Measurements from ENCODE around the gene CHCHD4. TPM values are rescaled to one million over a fixed set of nuclear protein-coding genes. Genes with fewer than 3 reads are reported as not detected.

Gene CHCHD4
- total RNA-seq, 1 donor from 2014 or later, result 7.3 TPM

GRCh38 chr3:14126017-14126886, 1.6 kb upstream of the CHCHD4 start:
- Mint-ChIP-seq H3K4me3 (peak overlapping the region; percentile 100), H3K36me3 (peaks cover 20% of the 10 kb centered on the region), H3K27me3 (ENCODE audit: low read depth) (no peaks in the 10 kb centered on the region), H3K27ac (peak overlapping the region; percentile 100), H3K4me1 (peaks cover 41% of the 10 kb centered on the region), H3K9me3 (no peaks in the 10 kb centered on the region)
- no peak for DNase-seq (ENCODE audit: low spot score in 2 of 2, unreplicated experiment in 2 of 2)
- TF ChIP-seq CTCF (IDR thresholded peaks at IDR 0.05; ENCODE audit: unreplicated experiment), result no peak

GRCh38 chr3:14125193-14126016, 735 bp upstream of the CHCHD4 start:
- Mint-ChIP-seq H3K27ac (peak overlapping the region; percentile 100), H3K27me3 (ENCODE audit: low read depth) (no peaks in the 10 kb centered on the region), H3K4me3 (peak overlapping the region; percentile 100), H3K4me1 (peaks cover 45% of the 10 kb centered on the region), H3K36me3 (peaks cover 24% of the 10 kb centered on the region), H3K9me3 (no peaks in the 10 kb centered on the region)
- DNase-seq (ENCODE audit: low spot score in 2 of 2, unreplicated experiment in 2 of 2), result no peak
- TF ChIP-seq CTCF (IDR thresholded peaks at IDR 0.05; ENCODE audit: unreplicated experiment), result no peak

GRCh38 chr3:14124223-14124614, 451 bp downstream of the CHCHD4 start:
- Mint-ChIP-seq H3K27me3 (ENCODE audit: low read depth) (no peaks in the 10 kb centered on the region), H3K4me1 (peaks cover 45% of the 10 kb centered on the region), H3K27ac (peak overlapping the region; percentile 88), H3K9me3 (no peaks in the 10 kb centered on the region), H3K36me3 (peaks cover 24% of the 10 kb centered on the region), H3K4me3 (peak overlapping the region; percentile 100)
- no peak for TF ChIP-seq CTCF (IDR thresholded peaks at IDR 0.05; ENCODE audit: unreplicated experiment)
- no peak for DNase-seq (ENCODE audit: low spot score in 2 of 2, unreplicated experiment in 2 of 2)

GRCh38 chr3:14123308-14124222, 1.1 kb downstream of the CHCHD4 start:
- TF ChIP-seq CTCF (IDR thresholded peaks at IDR 0.05; ENCODE audit: unreplicated experiment), result no peak
- Mint-ChIP-seq H3K9me3 (no peaks in the 10 kb centered on the region), H3K27me3 (ENCODE audit: low read depth) (no peaks in the 10 kb centered on the region), H3K4me3 (peak overlapping the region; percentile 100), H3K4me1 (peaks cover 45% of the 10 kb centered on the region), H3K36me3 (peaks cover 19% of the 10 kb centered on the region), H3K27ac (peak overlapping the region; percentile 88)
- DNase-seq (ENCODE audit: low spot score in 2 of 2, unreplicated experiment in 2 of 2), result peak in 1 of 2 experiments; percentile 25

GRCh38 chr3:14122301-14122700, 2.4 kb downstream of the CHCHD4 start:
- H3K27me3 Mint-ChIP-seq (ENCODE audit: low read depth), result no peaks in the 10 kb centered on the region
- peaks cover 13% of the 10 kb centered on the region for H3K36me3 Mint-ChIP-seq
- peaks cover 42% of the 10 kb centered on the region for H3K4me1 Mint-ChIP-seq
- no peaks in the 10 kb centered on the region for H3K9me3 Mint-ChIP-seq
- TF ChIP-seq CTCF (IDR thresholded peaks at IDR 0.05; ENCODE audit: unreplicated experiment), result no peak
- no peak overlapping the region for H3K27ac Mint-ChIP-seq
- H3K4me3 Mint-ChIP-seq, result peak overlapping the region; percentile 1
- DNase-seq (ENCODE audit: low spot score in 2 of 2, unreplicated experiment in 2 of 2), result peak in 1 of 2 experiments; percentile 7
